HG02970 (cell line): Measurements from ENCODE around the gene GANC.
"Not testable (repeated sequence)": the region's sequence is repeated elsewhere in the genome, so short reads cannot be mapped to it uniquely, and the experiment has no call there.

ENCODE experiments used
- ATAC-seq: cut with Tn5 transposase; IDR thresholded peaks from one replicate; pipeline ENCODE4 v1.9.1; 2021; ENCODE audit warnings: mild to moderate bottlenecking, moderate library complexity, moderate number of reproducible peaks; ENCODE audit not compliant: unreplicated experiment, low FRiP score

Gene GANC

DNA sequence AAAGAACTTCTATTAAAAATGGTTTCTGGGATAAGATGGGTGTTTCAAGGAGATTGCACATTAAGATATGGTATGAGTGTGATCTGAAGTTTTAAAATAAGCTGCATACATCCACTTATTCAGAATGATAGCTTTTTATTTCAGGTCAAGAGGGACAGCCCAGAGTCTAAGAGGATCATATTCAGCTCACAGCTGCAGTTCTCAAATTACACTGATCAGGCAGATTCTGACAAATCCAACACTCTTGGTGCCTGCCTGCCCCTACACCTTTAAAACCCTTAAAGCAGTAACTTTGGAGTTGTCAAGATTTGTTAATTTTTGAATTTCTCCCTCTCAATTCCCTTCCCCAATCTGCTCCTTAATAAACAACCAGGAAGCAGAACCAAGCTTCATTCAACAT lies 9.3 kb downstream of the GANC start:
- ATAC-seq, result no peak

DNA sequence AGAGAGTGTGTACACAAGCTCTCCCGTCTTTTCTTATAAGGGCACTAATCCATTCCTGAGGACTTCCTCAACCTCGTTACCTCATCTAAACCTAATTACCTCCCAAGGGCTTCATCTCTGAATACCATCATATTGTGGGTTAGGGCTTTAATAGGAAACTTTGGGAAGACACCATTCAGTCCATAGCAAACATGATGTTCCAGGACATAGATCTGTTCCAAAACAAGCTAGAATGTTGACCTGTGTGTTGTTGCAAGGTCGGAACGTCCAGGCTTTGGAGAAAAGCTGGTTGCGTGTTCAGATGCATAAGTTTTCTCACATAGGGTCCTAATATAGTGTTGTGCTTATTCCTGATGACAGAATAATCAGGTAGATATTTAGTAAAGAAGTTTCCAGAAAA lies 9.9 kb downstream of the GANC start:
- no peak for ATAC-seq

DNA sequence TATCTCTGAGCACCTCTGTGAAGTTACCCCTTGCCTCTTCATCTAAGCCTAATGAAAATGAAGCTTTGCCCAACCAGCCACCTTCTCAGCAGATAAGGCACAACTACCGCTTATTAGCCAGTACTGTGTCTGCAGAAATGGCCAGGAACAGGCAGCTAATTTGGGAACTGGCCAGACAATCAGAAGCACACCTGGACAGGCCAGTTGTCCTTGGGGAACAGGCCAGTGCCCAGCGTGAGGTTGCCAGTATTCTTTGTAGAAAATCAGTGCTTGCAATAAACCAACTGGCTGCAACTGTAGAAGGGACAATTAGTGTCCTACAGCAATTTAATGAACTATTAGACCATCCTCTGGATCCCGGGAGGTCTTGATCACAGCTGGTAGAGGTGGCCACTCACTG lies 10.7 kb downstream of the GANC start:
- no peak for ATAC-seq

DNA sequence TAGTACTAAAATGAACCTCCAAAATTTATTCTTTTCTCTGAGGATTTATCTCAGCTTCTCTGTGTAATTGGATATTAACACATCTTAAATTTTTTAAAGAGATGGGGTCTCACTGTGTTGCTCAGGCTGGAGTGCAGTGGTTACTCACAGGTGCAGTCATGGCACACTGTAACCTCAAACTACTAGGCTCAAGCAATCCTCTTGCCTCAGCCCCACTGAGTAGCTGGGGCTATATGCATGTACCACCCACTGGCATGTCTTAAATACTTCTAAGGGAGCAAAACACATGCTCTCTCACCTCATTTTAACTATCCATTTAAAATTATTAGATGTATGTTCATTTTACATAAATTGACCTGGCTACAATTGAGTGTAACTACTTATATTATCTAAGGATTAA lies 11.6 kb downstream of the GANC start:
- no peak for ATAC-seq

DNA sequence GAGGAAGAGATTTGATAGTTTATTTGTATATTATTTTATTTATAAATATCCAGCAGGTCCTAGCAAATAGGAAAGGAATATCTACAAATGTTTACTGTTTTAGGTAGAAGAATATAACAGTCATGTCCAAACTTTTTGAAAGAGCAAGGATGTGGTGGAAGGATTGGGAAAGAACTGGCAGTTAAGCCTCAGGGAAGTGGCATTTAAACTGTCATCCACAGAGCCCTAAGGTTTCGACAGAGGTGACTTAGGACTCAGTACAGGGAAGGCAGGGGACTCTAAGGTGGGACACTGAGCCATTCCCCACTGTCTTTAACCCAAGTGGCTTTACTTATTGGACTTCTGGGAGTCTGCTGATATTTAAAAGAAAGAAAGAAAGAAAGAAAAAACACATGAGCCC lies 12.0 kb downstream of the GANC start:
- ATAC-seq, result no peak

DNA sequence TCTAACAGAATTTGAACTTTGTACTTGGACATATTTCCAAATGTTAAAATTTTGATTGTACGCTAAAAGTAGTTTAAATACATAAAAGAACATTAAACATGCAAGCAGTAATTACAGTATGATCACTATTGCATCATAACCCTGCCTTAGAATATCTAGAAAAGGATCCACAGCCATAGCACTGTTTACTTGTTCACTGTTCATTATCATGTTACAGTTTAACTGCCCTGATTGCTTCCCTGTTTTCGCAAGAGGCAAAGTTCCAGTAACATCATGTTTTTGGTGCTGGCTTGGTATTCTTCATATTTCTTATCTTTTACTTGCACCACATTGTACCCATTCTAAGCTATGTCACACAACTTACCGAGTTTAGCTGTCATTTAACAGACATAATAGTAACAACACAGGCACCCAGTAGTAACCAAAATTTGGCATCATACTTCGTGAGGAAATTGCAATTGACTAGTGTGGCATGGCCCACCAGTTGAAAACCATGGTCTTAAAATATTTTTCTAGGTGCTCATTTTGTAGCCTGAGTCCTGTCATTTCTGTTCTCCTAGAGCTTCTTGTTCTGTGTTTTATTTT lies 13.5 kb downstream of the GANC start:
- no peak for ATAC-seq

DNA sequence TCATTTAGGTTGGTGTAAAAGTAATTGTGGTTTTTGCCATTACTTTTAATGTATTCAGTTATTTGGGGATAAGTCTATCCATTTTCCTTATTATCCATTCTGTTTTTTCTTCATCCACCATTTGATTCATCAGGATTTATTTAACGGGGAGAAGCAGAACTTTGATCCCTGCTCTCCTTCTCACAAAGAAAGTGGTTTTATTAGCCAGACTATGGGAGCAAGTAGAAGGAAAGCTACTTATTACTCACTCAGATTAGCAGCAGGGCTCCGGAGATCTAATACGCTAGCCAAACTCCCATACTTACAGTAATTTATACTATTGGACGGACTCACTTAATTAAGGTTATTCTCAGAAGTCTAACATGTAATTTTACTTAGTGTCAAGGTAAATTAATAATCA lies 14.9 kb downstream of the GANC start:
- no peak for ATAC-seq

DNA sequence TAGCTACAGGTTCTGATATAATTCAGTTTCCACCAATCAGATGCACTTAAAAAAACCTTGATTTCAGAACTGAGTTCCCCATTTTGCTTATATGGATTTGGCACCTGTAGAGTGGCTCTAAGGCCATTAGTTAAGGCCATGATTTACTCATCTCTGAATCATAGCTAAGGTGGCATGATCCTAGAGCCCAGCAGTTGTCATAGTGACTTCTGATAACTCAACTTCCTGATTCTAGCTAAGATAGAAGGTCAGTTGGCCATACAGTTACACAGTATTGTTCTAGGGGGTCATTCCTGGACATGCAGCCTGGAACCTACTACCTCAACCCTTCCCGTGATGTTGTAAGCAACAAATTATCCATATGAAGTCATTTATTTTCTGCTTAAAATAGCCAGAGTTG lies 16.2 kb downstream of the GANC start:
- no peak for ATAC-seq

DNA sequence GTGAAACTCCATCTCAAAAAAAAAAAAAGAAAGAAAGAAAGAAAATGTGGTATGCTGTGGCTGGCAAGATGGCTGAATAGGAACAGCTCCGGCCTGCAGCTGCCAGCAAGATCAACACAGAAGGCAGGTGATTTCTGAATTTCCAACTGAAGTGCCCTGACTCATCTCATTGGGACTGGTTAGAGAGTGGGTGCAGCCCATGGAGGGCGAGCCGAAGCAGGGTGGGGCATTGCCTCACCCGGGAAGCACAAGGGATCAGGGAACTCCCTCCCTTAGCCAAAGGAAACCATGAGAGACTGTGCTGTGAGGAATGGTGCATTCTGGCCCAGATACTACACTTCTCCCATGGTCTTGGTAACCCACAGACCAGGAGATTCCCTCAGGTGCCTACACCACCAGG lies 28.0 kb downstream of the GANC start:
- not testable (repeated sequence) for ATAC-seq

DNA sequence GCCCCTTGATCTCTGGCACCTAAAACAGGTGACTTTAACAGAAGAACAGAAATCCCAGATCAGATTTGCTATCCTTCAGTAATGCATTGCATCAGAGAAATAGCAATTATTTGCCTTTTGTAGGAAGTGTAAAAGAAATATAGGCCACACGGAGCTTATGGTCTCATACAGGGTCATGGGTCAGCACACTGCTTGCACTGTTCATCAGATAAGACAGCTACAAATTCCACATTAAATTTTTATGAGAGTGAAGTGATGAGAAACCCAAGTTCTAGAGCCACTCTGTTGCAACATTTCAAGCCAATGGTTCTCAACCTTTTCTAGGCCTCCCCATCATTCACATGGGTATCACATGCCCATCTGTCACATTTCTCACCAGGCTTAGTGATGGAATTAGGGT lies 33.7 kb downstream of the GANC start:
- ATAC-seq, result no peak

DNA sequence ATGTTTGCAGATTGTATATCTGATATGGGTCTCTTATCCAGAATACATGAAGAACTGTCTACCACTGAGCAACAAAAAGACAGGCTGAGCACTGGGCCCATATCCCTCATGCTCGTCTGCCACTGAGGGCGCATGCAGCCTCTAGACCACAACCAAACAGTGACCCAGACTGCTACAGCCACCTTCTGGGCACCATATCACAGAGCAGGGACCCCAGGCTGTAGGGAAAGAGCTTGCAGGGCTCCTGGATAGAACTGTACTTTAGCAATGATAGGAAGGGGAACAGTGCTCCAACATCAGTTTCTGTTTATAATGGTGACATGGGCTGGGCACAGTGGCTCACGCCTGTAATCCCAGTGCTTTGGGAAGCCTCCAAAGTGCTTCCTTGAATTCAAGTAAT lies 40.5 kb downstream of the GANC start:
- ATAC-seq, result no peak

DNA sequence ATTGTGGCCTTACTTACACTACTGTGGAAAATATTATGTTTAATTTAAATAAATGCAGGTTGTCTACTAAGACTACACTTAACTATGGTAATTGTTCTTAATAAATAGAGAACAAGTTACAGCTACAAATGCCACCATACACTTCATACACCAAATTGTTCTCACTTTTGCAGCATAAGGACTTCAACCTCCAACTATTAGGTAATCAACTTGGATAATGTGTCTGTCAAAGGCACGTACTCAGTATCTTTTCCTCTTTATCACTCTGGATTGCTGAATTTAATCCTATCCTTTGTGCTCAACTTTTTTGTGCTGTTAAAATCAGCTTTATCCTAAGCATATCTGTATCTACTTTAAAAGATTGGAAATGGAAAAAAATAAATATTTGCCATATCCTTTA lies 41.8 kb downstream of the GANC start:
- no peak for ATAC-seq

DNA sequence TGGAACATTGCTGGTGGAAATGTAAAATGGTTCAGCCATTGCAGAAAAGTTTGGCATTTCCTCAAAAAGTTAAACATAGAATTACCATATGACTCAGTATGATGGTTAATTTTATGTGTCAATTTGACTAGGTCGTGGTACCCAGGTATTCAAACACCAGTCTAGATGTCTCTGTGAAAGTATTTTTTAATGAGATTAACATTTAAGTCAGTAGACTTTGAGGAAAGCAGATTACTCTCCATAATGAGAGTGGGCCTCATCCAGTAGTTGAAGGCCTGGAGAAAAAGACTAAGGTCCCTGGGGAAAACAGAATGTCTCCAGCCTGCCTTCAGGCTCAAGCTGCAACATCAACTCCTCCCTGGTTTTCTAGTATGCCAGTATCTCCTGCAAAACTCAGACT lies 42.5 kb downstream of the GANC start:
- ATAC-seq, result no peak

DNA sequence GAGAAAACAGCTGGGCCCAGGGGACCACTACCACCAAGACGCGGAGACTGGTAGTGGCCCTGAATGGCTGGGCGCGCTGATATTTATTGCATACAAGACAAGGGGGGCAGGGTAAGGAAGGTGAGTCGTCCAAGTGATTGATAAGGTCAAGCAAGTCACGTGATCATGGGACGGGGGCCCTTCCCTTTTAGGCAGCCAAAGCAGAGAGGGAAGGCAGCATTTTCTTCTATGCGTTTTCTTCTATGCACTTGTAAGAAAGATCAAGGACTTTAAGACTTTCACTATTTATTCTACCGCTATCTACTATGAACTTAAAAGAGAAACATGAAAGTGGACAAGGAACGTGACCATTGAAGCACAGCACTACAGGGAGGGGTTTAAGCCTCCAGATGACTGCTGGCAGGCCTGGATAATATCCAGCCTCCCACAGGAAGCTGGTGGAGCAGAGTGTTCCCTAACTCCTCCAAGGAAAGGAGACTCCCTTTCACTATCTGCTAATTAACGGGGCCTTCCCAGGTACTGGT lies 43.3 kb downstream of the GANC start:
- not testable (repeated sequence) for ATAC-seq

DNA sequence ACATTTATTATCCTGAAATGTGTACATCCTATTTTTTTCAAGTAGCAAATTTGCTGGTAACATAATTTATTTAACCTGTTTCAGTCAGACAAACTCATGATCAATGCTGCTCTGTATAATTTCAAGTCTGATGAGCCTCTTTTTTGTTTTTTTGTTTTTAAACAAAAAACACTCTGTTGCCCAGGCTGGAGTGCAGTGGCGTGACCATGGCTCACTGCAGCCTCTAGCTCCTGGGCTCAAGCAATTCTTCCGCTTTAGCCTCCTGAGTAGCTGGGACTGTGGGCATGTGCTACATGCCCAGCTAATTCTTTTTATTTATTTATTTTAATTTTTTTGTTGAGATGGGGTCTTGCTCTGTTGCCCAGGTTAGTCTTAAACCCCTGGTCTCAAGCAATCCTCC lies 46.2 kb downstream of the GANC start:
- no peak for ATAC-seq

DNA sequence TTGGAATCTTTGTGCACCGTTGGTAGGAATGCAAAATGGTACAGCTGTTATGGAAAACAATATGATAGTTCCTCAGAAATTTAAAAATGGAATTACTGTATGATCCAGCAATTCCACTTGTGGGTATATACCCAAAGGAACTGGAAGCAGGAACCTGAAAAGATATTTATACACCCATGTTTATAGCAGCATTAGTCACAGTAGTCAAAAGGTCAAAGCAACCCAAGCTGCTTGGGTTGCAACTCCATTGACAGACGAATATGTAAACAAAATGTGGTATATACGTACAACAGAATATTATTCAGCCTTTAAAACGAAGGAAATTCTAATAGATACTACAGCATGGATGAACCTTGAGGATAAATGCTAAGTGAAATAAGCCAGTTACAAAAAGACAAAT lies 51.3 kb downstream of the GANC start:
- no peak for ATAC-seq

DNA sequence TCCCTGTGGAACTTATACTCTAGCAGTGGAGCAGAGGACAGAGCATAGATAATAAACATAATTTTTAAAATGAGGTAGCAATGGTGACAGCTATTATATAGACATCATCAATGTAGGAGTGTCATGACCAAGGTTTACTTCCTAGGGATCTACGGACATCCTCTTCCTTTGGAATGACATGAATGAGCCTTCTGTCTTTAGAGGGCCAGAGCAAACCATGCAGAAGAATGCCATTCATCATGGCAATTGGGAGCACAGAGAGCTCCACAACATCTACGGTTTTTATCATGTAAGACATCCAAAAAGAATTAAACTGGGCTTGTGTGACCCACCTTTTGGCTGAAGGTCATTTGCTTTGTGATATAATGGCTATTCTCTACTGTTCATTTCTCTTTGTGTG lies 56.2 kb downstream of the GANC start:
- ATAC-seq, result no peak

DNA sequence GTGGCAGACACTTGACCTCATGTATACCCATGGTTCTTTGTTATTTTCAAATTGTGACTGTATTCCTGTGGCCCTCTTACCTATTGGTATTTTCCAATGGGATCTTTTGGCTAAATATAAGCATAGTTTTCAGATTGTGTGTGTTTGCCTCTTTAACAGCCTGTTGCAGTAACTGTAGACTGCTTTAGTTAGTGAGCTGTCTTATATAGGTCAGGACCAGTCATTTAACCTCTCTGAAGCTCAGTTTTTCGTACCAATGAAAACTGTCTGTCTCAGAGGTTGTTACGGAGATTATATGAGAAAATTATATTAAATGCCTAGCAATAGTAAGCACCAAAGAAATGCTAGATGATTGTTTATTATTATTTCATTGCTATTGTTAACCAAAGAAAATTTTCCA lies 57.0 kb downstream of the GANC start:
- ATAC-seq, result no peak

DNA sequence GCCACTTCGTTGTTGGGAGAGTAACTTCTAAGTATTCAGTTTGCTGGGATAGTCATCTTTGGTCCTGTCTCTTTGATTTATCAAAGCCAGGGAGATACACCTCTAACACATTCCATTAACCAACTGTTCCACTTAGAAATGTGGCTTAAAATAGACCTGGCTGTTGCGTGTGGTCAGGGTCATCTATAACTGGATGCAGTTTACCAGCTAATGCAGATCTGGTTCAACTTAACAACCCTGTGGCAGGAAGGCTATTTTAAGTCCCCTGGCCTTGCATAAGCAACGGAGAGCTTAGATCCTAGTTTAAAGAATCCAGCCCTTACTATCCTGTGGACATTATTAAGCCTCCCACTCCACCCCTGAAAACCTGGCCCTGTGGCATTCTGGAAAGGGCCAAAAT lies 58.2 kb downstream of the GANC start:
- ATAC-seq, result no peak

DNA sequence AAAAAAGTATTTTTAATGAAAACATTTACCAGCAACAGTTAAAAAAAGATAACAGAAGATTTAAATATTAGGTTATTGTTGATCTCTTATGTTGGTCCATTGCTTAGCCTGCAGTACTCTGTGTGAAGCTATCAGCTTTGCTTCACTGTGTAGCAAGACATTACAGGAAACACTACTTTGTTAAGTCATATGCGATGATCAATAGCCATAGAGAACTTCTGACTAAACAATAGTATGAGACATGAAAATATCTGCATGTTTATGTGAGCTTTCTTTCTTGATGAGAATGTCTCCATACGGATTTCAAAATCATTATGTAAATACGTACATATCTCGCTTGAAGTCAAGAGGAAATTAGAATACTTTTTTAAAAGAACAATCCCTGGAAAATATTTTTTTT lies 59.3 kb downstream of the GANC start:
- ATAC-seq, result no peak

DNA sequence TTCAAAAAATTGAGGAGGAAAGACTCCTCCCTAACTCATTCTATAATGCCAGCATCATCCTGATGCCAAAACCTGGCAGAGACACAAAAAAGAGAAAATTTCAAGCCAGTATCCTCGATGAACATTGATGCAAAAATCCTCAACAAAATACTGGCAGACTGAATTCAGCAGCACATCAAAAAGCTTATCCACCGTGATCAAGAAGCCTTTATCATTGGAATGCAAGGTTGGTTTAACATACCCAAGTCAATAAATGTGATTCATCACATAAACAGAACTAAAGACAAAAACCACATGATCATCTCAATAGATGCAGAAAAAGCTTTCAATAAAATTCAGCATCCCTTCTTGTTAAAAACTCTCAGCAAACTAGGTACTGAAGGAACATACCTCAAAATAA lies 62.1 kb downstream of the GANC start:
- no peak for ATAC-seq

DNA sequence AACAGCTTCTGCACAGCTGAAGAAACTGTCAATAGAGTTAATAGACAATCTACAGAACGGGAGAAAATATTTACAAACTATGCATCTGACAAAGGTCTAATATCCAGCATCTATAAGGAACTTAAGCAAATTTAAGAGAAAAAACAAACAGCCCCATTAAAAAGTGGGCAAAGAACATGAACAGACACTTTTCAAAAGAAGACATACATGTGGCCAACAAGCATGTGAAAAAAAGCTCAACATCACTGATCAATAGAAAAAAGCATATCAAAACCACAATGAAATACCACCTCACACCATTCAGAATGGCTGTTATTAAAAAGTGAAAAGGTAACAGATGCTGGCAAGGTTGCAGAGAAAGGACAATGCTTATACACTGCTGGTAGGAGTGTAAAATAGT lies 63.6 kb downstream of the GANC start:
- not testable (repeated sequence) for ATAC-seq

DNA sequence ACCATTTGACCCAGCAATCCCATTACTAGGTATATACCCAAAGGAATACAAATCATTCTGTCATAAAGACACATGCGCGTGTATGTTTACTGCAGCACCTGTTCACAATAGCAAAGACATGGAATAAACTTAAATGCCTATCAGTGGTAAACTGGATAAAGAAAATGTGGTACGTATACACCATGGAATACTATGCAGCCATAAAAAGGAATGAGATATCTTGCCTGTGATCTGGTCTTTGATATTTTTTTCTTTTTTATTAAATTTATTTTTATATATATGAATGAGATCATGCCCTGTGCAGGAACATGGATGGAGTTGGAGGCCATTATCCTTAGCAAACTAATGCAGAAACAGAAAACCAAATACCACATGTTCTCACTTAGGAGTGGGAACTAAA lies 64.1 kb downstream of the GANC start:
- ATAC-seq, result not testable (repeated sequence)
